ENCODE measurements around the gene NAT14.

DNA sequence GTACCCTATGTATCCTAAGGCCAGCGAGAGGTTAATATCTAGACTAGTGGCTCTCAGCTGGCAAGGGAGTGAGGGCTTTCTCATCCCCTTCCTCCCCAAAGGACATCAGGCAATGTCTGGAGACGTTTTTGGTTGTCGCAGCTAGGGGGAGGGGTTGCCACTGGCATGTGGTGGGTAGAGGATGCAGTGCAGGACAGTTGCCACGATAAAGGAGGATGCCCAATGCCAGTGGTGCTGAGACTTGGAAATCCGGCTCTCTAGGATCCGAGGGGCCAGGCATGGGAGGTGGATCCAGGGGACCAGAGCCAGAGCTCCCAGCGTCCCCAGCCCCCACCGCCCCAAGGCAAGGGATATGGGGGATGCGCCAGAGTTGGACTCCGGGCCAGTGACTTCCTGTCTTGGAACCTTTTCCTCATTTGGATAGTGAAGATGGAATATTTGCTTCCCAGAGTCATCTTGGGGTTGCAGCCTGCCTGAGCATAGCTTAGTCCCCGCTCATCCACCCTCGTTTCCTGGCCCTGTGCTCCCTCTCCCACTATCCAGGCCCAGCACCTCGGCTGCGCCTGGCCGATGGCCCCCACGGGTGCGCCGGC lies 8.2 kb downstream of the NAT14 start:
- TF ChIP-seq, protein P1, sequence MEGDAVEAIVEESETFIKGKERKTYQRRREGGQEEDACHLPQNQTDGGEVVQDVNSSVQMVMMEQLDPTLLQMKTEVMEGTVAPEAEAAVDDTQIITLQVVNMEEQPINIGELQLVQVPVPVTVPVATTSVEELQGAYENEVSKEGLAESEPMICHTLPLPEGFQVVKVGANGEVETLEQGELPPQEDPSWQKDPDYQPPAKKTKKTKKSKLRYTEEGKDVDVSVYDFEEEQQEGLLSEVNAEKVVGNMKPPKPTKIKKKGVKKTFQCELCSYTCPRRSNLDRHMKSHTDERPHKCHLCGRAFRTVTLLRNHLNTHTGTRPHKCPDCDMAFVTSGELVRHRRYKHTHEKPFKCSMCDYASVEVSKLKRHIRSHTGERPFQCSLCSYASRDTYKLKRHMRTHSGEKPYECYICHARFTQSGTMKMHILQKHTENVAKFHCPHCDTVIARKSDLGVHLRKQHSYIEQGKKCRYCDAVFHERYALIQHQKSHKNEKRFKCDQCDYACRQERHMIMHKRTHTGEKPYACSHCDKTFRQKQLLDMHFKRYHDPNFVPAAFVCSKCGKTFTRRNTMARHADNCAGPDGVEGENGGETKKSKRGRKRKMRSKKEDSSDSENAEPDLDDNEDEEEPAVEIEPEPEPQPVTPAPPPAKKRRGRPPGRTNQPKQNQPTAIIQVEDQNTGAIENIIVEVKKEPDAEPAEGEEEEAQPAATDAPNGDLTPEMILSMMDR (IDR thresholded peaks at IDR 0.05) = no peak
- TF ChIP-seq POLR2AphosphoS5 (IDR thresholded peaks at IDR 0.05) (no peak), POLR2A (IDR thresholded peaks at IDR 0.05) (no peak)
